ENCODE measurements around the gene NAT10.
"Not testable (repeated sequence)": the region's sequence is repeated elsewhere in the genome, so short reads cannot be mapped to it uniquely, and the experiment has no call there.

Gene NAT10

DNA sequence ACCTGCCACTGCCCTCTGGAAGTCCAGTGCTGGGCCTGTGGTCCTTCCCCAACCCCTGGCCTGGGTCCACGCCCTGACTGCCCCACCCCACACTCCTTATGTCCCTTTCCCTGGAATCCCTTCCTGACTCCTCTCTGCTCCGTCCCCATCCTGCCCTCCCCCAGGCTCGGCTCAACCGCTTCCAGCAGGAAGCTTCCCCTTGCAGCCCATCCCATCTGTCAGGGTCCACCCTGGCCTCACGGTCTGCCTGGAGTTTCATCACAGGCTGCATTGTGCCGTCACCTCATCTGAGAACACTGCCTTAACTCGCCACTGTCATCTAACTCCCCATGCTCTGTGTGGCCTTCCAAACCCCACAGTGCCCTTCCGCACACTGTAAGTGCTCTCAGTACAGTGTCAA lies 64.3 kb downstream of the NAT10 start:
- no peak for FAIRE-seq

DNA sequence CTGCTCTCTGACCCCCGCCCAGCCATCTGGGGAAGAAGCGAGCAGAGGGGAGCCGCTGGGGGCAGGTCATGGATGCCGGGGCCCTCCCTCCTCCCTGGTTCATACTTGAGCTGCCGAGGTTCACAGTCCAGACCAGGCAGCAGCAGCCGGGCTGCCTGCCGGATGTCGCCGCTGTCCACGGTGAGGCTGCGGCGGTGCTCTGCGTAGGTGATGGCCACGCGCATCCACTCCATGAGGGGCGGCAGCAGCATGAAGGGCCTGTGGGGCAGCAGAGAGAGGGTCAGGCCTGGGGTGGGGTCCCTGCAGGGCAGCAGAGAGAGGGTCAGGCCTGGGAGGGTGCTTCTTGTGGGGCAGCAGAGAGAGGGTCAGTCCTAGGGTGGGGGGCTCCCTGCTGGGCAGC lies 67.6 kb downstream of the NAT10 start:
- no peak for FAIRE-seq

DNA sequence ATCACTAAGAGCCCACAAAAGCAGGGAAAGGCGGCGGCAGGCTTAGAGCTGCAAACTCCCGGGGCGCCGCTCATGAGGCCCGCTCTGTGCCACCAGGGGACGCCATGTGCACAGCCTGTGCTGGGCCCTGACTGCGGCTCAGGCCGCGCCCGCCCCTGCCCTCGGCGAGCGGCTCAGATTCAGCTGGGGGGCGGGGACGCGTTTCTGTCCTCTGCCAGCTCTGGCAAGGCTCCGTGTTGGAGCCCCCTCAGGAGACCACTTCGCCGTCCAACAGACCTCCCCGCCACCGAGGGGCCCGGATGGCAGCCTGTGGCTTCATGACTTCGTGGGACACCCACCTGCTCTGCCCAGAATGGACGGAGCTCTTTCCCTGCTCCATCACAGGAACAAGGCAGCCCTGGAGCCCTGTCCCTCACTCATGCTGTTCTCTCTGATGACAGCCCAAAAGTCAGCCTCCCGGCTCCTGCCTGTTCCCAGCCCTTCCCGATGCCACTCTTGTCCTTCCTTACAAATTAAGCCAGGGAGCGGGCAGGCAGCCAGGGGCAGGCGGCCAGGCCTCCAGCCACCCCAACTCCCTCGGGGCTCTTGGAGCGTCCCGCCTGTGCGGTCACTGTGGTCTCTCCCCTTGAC lies 69.1 kb downstream of the NAT10 start:
- FAIRE-seq: no peak

DNA sequence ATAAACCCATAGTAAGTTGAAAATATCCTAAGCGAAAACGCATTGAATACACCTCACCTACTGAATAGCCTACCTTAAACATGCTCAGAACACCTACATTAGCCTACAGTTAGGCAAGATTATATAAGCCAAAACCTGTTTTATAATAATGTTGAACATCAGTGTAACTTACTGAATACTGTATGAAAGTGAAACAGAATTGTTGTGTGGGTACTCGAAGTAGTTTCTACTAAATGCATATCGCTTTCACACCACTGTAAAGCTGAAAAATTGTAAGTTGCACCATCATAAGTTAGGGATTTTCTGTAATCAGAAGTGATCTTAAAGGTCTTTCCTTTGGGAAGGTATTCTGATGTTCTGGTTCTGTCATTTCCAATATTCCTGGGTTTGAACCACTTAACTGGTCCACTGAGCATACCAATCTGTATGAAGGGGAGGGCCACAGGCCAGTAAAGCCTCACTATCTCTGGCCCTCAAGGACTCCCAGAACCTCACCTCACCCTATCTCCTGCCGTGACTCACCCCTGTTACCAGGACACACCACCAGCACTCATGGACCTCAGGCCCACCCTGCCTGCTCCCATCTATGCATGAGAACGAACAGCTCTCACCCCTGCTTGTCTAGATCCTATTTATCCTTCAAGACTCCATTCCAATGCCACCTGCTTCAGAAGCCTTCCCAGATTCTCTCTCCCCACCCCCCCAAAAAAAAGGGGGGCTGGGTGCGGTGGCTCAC lies 70.0 kb downstream of the NAT10 start:
- FAIRE-seq: no peak

DNA sequence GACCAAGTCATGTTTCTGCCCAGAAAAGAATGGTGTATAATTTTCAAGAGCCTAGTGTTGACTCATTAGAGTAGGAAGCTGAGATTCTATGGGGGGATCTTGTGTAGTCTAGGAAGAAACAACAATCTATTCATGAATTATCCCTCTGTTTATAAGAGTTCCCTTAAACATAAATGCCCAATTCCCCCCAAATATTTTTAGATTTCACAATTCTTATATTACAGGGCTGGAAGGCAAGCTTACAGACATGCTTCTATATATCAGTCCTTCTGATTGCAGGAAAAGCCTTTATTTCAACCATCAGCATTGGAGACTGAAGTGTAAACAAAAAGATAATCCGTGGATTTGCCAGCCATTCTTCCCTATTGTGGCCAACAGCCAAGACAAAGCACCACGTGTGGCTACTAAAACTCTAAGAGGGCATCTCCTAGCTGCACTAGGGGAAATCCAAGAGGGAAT lies 71.4 kb downstream of the NAT10 start:
- no peak for FAIRE-seq

DNA sequence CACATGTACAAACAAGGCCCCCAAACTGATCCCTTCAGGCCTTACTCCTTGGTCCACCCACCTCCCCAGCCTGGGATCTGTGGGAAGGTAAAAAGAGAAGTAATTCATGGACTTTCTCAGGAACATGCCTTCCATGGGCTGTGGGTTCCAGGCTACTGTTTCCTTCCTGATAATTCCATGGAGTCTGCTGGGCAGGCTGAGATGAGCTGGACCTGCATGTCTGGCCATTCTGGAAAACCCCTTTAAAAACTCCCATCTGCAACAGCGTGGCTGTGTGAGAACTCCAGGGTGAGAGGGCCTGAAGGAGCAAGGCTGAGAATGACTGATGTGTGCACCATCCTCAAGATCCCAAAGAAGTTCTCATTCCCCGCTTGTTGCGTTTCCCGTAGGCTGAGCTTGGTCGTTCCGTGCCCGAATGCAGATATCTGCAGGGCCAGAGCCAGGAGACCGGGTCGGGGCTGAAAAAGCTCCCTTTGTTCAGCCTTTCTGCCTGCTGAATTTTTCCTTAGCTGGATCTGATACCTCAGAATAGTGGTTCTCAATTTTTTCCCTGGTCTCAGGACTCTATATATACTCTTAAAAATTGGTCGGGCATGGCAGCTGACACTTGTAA lies 72.9 kb downstream of the NAT10 start:
- no peak for FAIRE-seq

DNA sequence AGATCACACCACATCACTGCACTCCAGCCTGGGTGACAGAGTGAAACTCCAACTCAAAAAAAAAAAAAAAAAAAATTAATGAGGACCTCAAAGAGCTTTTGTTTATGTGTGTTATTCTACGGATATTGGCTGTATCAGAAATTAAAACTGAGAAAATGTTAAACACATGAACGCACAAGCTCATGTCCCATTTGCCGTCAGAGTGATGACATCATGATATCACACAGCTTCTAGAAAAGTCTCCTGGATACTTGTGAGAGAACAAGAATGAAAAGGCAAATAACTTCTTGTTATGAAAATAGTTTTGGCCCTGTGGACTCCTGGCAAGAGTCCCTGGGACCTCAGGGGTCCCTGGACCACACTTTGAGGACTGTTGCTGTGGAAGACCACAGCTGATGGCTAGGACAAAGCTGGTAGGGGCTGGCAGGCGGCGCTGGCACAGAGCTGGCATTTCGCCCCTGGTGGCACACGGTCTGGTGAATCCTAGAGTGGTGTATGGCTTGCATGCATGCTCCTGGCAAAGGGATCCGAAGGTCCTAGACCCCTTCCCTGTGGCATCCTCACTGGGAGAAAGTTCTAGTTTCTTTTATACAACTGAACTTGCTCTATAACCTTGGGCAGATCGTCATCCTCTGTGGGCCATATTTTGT lies 73.7 kb downstream of the NAT10 start:
- FAIRE-seq: no peak

DNA sequence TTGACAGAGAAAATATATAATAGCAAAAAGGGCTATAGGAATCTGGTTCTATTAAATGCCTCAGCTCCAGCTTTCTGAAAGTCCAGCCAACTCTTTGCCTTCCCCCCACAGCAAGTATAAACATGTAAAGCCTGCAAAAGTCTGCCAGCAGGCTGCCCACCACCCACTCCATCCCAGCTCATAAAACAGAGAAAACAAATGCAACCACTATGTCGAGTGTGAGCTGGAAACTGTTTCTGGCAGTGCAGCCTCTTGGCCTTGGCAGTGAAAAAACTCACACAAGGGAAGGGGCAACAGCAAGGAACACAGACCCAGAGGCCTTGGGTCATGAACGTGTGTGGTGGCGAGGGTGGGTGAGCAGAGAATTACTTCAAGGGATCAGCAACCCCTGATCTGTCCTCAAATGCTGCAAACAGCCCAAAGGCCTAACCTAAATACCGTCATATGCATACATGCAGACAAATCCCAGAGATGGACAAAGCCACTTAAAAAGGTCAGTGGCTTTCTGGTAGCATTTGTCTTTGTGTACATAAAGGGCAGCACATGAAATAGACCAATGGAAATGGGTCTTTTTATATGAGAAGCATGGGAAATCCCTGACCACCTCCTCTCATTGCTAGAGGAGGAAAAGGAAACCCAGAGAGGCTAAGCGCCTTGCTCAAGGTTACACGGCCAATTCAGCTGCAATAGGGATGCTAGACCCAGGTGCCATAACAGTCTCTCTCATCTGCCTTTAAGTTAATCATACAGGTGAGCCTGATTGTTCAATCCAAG lies 74.8 kb downstream of the NAT10 start:
- no peak for FAIRE-seq

DNA sequence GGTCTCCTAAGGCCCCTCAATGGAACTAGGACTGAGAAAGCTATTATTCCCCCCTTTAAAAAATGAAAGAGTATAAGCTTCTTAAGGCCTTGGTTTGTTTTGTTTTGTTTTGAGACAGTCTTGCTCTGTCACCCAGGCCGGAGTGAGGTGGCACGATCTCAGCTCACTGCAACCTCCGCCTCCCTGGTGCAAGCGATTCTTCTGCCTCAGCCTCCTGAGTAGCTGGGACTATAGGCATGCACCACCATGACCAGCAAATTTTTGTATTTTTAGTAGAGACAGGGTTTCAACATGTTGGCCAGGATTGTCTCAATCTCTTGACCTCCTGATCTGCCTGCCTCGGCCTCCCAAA lies 75.4 kb downstream of the NAT10 start:
- FAIRE-seq: not testable (repeated sequence)

DNA sequence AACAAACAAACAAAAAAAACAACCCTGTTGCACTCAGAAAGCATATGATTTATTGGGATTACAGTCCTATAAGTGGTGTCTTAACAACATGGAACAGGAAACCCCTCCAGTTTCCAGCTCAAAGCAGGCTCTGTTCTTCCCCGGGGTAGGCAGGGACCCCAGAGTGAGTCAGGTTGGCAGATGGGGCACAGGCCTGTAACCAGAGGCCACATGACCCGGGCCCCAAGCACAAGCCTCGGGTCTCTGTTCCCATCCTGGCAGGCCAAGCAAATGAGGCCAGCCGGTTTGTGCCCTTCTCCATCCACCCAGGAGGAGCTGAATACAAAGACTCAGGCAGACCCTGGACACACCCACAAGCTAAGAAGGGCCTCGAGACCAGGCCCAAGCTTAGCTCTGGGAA lies 75.8 kb downstream of the NAT10 start:
- FAIRE-seq: no peak

DNA sequence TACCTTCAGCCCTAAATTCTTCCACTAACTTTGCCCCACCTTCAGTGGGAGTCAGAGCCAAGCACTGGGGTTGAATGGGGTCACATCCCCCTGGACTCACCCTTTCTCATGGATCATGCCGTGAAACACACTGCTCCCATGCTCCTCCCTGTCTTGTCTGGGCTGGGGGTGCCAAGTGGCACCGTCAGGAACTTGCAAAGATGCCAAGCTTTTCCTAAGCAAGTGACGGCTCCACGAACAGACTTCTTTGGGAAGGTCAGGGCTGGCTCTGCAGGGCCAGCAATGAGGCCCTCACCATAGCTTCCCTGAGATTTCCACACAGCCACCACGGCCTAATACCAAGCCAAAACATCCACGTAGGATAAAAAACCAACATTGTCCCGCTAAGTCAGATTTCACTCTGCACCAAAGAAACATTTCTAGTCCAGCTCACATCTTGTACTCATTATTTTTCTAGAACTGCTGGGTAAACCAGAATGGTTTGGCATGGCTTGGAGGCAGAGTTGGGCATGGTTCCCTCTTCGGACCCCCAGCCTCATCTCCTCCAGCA lies 76.5 kb downstream of the NAT10 start:
- no peak for FAIRE-seq

DNA sequence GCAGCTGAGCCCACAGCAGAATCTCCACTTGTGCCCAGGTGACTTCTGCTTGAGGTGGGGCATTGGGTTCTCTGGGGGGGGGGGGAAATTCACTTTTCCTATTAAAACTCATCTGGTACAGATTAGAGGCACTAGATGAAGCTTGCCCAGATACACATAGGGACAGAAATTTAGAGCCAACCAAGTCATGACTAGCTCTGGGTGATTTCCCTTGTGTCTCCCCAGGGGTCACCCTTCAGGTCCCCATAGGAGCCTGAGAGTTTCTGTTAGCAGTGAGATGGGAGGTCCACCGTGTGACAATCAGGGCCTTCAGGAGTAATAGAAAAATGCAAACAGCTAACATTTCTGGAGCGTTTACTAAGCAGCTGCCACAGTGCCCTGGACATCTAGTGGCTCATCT lies 77.0 kb downstream of the NAT10 start:
- FAIRE-seq: no peak

DNA sequence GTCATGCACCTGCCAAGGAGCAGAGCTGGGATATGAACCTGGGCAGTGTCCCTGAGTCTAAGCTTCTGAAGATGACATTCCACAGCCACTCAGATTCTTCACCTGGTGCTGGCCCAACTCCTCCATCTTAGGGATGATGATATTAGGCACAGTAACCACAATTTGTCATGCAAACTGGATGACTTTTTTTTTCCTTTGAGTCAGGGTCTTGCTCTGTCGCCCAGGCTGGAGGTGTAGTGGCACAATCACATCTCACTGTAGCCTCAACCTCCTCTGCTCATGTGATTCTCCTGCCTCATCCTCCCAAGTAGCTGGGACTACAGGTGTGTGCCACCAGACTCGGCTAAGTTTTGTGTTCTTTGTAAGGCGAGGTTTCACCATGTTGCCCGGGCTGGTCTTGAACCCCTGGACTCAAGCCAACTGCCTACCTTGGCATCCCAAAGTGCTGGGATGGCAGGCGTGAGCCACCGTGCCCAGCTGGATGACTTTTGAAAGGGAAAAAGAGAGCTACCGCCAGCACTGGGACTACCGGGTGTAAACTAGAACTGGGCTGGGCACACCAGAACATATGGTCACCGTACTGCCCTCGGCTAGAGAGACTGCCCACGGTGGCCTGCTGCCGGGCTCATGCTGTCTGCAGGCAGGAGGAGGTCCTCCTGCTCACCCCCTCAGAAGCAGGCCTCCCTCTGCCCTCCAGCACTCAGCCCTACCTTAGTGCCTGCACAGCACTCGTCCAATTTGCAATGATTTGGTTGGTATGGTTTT lies 77.7 kb downstream of the NAT10 start:
- FAIRE-seq: no peak

DNA sequence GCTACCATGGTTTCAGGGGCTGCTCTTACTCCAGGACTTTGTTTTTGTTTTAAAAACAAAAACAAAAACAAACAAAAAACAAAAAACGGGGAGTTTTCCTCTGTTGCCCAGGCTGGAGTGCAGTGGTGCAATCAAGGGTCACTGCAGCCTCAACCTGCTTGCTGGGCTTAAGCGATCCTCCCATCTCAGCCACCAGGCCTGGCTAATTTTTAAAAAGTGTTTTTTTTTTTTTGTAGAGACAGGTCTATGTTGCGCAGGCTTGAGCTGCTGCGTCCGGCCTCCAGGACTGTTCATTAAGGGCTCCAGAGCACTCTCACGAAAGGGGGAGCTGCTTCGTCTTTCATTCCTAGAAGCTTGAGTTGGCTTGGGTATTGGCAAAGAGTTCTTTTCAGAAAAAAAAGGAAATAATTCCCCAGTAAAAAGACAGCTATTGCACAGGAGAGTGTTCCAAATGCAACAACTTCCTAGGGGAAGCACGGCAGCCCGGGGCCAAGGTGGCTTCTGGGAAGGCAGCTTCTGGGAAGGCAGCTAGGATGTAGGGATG lies 78.5 kb downstream of the NAT10 start:
- no peak for FAIRE-seq

DNA sequence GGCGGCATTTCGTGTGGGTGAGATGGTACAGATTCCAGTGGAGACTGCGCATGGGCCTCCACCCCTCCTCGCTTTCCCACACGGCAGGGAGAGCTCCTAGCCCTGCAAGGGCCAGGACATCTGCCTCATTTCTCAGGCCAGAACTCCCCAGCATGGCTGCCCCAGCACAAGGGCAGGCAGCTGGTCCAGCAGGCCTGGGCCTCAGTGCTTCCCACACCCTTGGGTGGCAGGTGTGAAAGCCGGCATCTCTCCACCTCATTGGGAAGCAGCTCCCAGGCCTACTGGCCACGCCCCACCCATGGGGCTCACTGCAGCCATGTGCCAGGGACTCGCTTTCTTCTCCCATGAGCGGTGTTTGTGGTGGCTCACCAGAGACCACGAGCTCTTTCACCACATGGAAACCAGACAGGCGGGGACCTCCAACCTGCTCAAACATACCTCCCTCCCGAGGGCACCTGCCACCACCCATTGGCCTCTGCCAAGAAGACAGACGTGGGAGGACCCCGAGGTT lies 79.1 kb downstream of the NAT10 start:
- no peak for FAIRE-seq

DNA sequence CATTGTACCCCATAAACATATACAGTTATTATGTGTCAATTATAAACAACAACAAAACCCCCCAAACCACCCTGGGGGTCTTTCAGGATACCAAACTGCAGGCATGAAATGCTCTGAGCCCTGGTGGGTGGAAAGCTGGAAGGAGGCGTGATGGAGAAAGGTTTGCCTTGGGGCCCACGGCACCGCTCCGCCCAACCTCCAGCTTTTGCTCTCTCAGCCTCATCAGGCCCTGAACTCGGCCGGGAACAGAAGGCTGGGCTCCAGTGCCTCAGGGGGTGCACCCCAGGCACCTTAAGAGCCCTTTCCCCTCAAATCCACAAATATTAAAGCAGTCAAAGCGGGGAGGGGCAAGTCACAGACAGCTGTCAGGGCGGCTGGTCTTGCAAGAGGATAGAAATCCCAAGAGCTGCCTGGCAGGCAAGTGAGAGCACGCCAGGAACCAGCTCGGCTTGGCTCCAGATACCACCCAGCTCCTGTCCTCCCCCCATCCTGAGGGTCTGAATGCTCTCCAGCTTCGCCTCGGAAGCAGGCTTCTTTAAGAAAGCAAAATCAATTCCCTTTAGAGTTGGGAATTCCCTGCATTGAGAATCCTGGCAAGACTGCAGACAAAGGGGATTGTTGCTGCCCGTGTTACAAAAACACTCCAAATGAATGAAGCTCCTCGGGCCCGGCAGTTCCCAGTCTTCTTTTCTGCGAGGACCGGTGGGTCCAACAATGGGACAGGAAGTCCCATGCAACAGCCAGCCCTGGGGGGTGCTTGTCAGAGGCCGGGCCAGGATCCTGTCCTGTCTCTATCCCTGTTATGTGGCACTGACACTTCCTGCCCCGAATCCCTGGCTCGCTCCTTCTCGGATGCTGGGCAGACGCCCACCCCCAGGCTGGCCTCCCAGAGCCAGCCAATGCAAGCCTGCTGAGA lies 80.8 kb downstream of the NAT10 start:
- FAIRE-seq: no peak

DNA sequence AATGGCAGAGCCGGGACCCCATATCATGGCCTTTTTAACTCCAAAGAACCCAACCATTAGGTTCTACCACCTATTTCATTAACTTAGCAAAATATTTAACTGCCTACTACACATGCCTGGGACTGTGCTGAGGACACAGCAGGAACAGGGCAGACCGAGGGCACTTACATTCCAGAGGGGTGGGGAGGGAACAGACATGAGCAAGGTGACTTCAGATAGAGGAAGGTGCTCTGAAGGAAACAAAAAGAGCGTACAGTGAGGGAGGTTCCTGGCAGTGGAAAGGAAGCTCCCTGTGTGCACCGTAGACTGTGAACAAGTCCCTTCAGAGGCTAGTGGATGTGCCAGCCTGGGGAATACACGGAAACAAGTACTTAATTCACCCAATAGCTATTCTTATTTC lies 82.8 kb downstream of the NAT10 start:
- FAIRE-seq: no peak

DNA sequence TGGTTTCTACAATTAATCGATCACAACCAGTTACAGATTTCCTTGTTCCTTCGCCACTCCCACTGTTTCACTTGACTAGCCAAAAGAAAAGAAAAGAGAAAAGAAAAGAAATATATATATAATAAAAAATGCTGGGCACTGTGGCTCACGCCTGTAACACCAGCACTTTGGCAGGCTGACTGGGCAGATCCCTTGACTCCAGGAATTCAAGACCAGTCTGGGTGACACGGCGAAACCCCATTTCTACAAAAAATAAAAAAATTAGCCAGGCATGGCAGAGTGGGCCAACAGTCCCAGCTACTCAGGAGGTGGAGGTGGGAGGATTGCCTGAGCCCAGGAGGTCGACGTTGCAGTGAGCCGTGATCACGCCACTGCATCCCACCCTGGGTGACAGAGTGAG lies 83.8 kb downstream of the NAT10 start:
- FAIRE-seq: no peak

DNA sequence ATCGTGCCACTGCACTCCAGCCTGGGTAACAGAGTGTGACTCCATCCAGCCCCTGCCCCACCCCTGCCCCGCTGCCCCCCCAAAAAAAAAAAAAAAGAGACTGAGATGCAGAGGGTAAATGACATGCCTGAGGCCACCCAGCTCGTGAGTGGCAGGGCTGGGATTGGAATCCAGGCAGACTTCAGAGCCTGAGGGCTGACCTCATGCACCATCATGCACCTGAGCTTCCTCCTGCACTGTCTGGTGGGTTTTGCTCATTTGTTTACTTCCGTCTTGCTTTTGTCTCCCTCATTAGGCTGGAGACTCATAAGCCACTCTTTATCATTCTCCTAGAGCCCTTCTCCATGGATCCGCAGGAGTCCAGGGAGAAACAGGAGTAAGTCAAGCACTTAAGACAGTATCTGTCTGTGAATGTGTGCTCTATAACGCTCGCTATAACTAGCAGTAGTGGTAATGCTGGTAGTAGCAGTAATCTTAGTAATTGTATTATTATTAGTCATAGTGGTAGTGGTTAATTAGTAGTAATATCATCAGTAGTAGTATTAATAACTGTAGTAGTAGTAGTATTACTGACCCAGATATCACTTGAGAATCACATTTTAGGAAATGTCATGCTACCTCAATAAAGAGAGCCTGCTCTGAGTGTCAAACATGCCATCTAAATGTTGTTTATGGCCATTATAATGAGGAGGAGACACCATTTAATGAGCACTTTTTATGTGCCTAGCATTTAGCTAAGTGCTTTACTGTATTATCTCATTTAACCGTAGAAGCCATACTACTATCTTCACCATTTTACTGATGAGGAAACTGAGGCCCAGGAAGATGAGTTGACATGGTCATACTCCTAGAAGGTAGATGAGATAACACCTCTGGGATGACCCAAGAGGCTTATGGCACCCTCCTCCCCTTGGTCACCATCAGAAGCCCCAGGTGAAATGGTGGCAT lies 85.0 kb downstream of the NAT10 start:
- no peak for FAIRE-seq
